Suprapubic skin (tissue), 3 donors: ENCODE measurements around the gene PWP1.

Experiments used
- POLR2AphosphoS5 ChIP-seq, 3 donors: sonication (generic); formaldehyde crosslinking; IDR thresholded peaks; one replicate each; pipeline ENCODE4 v1.6.1; 2017; ENCODE audit warnings: antibody characterized with exemption in 3 of 3
- TF ChIP-seq, protein P1 (sequence below), 2 donors: fragments of 200-600 bp in 1 of 2; fragments of 450-650 bp in 1 of 2; sonication (generic) in 1 of 2; IDR thresholded peaks; one replicate each; pipeline ENCODE4 v1.5.1; 2016 to 2019; ENCODE audit warnings: antibody characterized with exemption in 2 of 2, mild to moderate bottlenecking in 1 of 2, moderate library complexity in 1 of 2

DNA sequence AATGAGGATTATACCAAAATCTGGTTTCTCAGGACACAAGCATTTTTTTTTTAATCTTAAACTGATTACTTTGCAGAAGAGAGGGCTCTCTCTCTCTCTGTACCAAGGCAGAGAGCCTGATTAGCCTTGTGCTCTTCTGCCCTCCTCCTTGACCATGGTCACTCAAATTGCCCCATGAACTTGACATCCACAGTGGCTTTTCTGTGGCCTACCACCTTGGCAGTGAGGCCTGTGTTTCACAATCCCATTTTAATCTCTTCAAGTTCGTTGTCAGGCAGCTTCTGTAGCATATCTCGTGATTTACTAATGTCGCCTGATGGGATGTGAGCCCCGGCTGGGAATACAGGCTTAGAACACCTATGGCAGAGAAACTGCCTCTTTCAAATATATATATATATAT lies 30.7 kb upstream of the PWP1 start:
- TF ChIP-seq, protein P1, sequence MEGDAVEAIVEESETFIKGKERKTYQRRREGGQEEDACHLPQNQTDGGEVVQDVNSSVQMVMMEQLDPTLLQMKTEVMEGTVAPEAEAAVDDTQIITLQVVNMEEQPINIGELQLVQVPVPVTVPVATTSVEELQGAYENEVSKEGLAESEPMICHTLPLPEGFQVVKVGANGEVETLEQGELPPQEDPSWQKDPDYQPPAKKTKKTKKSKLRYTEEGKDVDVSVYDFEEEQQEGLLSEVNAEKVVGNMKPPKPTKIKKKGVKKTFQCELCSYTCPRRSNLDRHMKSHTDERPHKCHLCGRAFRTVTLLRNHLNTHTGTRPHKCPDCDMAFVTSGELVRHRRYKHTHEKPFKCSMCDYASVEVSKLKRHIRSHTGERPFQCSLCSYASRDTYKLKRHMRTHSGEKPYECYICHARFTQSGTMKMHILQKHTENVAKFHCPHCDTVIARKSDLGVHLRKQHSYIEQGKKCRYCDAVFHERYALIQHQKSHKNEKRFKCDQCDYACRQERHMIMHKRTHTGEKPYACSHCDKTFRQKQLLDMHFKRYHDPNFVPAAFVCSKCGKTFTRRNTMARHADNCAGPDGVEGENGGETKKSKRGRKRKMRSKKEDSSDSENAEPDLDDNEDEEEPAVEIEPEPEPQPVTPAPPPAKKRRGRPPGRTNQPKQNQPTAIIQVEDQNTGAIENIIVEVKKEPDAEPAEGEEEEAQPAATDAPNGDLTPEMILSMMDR (IDR thresholded peaks at IDR 0.05) = no peak
- no peak for TF ChIP-seq POLR2AphosphoS5 (IDR thresholded peaks at IDR 0.05)
